ENCODE results near the gene NR4A3. TPM values are rescaled to one million over a fixed set of nuclear protein-coding genes. Genes with fewer than 3 reads are reported as not detected.
"Not testable (repeated sequence)": the region's sequence is repeated elsewhere in the genome, so short reads cannot be mapped to it uniquely, and the experiment has no call there.

NR4A3 gene
- total RNA-seq, 2 donors from 2014 or later, result 53.0 to 53.1 TPM

DNA sequence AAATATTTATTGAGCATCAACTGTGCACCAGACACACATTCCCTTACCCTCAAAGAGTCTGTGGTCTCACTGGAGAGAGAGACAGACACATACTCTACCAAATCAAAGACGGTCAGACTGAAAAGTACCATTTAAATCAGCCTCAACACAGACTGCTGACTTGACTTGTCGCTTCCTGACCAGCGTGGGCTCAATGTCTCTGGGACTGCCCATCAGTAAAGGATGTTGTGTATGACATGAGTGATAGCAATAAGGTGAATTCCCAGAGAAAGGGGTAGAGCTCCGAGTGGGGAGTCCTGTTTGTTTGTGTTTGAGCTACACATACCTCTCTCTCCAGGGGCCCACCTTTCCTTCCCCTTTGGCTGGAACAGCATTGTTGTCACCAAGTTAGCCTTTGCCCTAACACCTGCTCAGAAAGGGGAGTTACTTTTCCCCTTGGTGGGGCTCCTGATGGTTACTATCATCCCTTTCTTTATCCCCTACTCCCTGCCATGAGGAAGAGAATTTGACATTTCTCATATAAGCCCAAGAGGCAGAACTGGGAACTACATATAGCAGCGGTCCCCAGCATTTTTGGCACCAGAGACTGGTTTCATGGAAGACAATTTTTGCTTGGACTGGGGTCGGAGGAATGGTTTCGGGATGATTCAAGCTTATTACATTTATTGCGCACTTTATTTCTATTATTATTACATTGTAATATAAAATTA is 33.9 kb downstream of the NR4A3 start:
- no peak overlapping the region for H3K4me3 Mint-ChIP-seq
- no peak for DNase-seq
- peaks cover 20% of the 10 kb centered on the region for H3K4me1 Mint-ChIP-seq (ENCODE audit: low read depth)
- peak in 1 of 2 donors; percentile 50 for ATAC-seq (replicated peaks in 1 of 2)
- peaks cover 15 to 29% of the 10 kb centered on the region in 2 donors for H3K36me3 Mint-ChIP-seq (ENCODE audit: insufficient read depth in 2 of 2)
- no peak overlapping the region for H3K27ac Mint-ChIP-seq
- no peaks in the 10 kb centered on the region for H3K27me3 Mint-ChIP-seq (ENCODE audit: low read depth)
- peaks cover 0 to 2% of the 10 kb centered on the region in 2 donors for H3K9me3 Mint-ChIP-seq

- not testable (repeated sequence) for H3K27me3 Mint-ChIP-seq (ENCODE audit: low read depth); H3K4me3 Mint-ChIP-seq; ATAC-seq (replicated peaks in 1 of 2); H3K27ac Mint-ChIP-seq; H3K4me1 Mint-ChIP-seq (ENCODE audit: low read depth); H3K9me3 Mint-ChIP-seq; DNase-seq
- peaks cover 7 to 18% of the 10 kb centered on the region in 2 donors for H3K36me3 Mint-ChIP-seq (ENCODE audit: insufficient read depth in 2 of 2)
Measured at GRCh38 chr9:99857576-99857975, 35.9 kb downstream of the NR4A3 start.

DNA sequence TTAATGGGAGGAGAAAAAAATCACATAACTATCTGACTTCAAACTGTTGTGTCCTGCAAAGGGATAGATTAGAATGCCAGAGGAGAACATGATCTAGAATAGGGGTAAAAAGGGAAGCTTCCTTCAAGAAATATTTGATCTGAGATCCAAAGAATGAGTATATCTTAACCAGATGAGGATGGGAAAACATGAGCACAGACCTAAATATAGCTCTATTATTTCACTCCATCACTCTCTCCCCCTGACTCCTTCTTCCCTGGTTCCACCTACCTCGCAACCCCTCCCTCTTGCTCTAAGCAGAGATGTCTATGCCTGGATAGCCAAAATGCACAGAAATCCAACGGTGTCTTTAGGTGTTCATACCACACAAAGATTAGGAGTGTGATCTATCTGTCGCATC is 36.4 kb downstream of the NR4A3 start:
- H3K4me1 Mint-ChIP-seq (ENCODE audit: low read depth), result no peaks in the 10 kb centered on the region
- peaks cover 7 to 19% of the 10 kb centered on the region in 2 donors for H3K36me3 Mint-ChIP-seq (ENCODE audit: insufficient read depth in 2 of 2)
- H3K4me3 Mint-ChIP-seq, result no peak overlapping the region
- H3K27ac Mint-ChIP-seq, result no peak overlapping the region
- DNase-seq, result no peak
- H3K9me3 Mint-ChIP-seq, result no peaks in the 10 kb centered on the region
- ATAC-seq (replicated peaks in 1 of 2), result no peak
- no peaks in the 10 kb centered on the region for H3K27me3 Mint-ChIP-seq (ENCODE audit: low read depth)

- H3K27ac Mint-ChIP-seq, result no peak overlapping the region
- no peaks in the 10 kb centered on the region for H3K4me1 Mint-ChIP-seq (ENCODE audit: low read depth)
- no peak for DNase-seq
- H3K9me3 Mint-ChIP-seq, result no peaks in the 10 kb centered on the region
- no peaks in the 10 kb centered on the region for H3K27me3 Mint-ChIP-seq (ENCODE audit: low read depth)
- H3K4me3 Mint-ChIP-seq, result no peak overlapping the region
- no peak for ATAC-seq (replicated peaks in 1 of 2)
- H3K36me3 Mint-ChIP-seq (ENCODE audit: insufficient read depth in 2 of 2), result peaks cover 11 to 25% of the 10 kb centered on the region in 2 donors
Measured at GRCh38 chr9:99859243-99859980, 37.7 kb downstream of the NR4A3 start.

GRCh38 chr9:99860266-99860665 is 38.6 kb downstream of the NR4A3 start:
- Mint-ChIP-seq H3K4me3 (no peak overlapping the region), H3K27me3 (ENCODE audit: low read depth) (no peaks in the 10 kb centered on the region), H3K27ac (no peak overlapping the region), H3K36me3 (ENCODE audit: insufficient read depth in 2 of 2) (peaks cover 10 to 25% of the 10 kb centered on the region in 2 donors), H3K4me1 (ENCODE audit: low read depth) (no peaks in the 10 kb centered on the region), H3K9me3 (no peaks in the 10 kb centered on the region)
- ATAC-seq (replicated peaks in 1 of 2) (no peak), DNase-seq (no peak)

- Mint-ChIP-seq H3K27ac (no peak overlapping the region), H3K4me3 (no peak overlapping the region), H3K36me3 (ENCODE audit: insufficient read depth in 2 of 2) (peaks cover 7 to 17% of the 10 kb centered on the region in 2 donors), H3K27me3 (ENCODE audit: low read depth) (peaks cover 2% of the 10 kb centered on the region), H3K4me1 (ENCODE audit: low read depth) (peaks cover 16% of the 10 kb centered on the region), H3K9me3 (no peaks in the 10 kb centered on the region)
- DNase-seq (no peak), ATAC-seq (replicated peaks in 1 of 2) (no peak)
Measured at GRCh38 chr9:99863955-99864354, 42.3 kb downstream of the NR4A3 start.

DNA sequence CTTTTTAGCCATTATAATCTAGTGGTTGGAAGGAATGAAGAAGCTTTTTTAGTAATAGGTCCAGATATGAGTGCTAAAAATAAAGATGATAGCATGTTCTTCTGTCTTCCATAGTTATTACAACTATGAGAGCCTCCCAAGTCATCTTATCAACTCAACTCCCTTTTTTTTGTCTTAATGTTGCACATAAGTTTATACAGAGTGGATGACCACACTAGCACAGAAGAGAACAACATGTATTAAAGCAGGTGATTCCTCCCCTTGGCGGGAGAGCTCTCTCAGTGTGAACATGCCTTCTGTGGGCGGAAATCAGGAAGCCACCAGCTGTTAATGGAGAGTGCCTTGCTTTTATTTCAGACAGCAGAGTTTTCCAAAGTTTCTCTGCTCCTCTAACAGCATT is 44.7 kb downstream of the NR4A3 start:
- H3K27me3 Mint-ChIP-seq (ENCODE audit: low read depth), result peaks cover 18% of the 10 kb centered on the region
- peaks cover 4 to 9% of the 10 kb centered on the region in 2 donors for H3K36me3 Mint-ChIP-seq (ENCODE audit: insufficient read depth in 2 of 2)
- H3K4me1 Mint-ChIP-seq (ENCODE audit: low read depth), result peaks cover 30% of the 10 kb centered on the region
- no peak for DNase-seq
- no peak overlapping the region for H3K4me3 Mint-ChIP-seq
- H3K9me3 Mint-ChIP-seq, result no peaks in the 10 kb centered on the region
- ATAC-seq (replicated peaks in 1 of 2), result no peak
- H3K27ac Mint-ChIP-seq, result no peak overlapping the region

DNA sequence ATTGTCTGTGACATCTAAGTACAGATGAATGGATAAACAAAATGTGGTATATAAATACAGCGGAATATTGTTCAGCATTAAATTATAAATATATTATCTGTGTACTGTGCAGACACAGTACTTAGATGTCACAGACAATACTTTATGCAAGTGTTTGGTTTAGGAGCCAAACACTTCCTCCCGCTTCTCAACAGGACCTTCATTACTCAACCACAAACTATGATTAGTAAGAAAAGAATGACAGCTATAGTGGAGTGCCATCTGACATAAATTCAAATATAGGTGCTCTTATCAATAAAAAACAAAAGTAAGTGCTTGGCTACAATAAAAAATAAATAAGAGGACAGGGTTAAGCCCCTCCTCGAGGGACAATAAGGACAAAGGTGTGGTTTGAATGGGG is 45.9 kb downstream of the NR4A3 start:
- H3K9me3 Mint-ChIP-seq, result no peaks in the 10 kb centered on the region
- H3K27ac Mint-ChIP-seq, result no peak overlapping the region
- DNase-seq (no peak), ATAC-seq (replicated peaks in 1 of 2) (peak; percentile 29 to 30)
- H3K4me1 Mint-ChIP-seq (ENCODE audit: low read depth), result peaks cover 32% of the 10 kb centered on the region
- peaks cover 18% of the 10 kb centered on the region for H3K27me3 Mint-ChIP-seq (ENCODE audit: low read depth)
- peaks cover 4 to 9% of the 10 kb centered on the region in 2 donors for H3K36me3 Mint-ChIP-seq (ENCODE audit: insufficient read depth in 2 of 2)
- peak overlapping the region in 1 of 2 donors; percentile 63 for H3K4me3 Mint-ChIP-seq

DNA sequence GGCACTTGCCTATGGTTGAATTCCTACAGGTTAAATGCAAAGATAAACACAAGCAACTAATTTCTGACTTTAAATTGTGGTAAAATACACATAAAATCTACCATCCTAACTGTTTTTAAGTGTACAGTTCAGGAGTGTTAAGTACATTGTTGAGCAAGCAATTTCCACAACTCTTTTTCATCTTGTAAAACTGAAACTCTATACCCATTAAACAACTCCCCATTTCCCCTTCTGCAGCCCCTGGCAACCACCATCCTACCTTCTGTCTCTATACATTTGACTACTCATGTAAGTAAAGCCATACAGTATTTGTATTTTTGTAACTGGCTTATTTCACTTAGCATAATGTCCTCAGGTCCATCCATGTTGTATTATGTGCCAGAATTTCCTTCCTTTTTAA is 46.3 kb downstream of the NR4A3 start:
- Mint-ChIP-seq H3K4me1 (ENCODE audit: low read depth) (peaks cover 37% of the 10 kb centered on the region), H3K4me3 (no peak overlapping the region), H3K9me3 (no peaks in the 10 kb centered on the region), H3K36me3 (ENCODE audit: insufficient read depth in 2 of 2) (peaks cover 4 to 6% of the 10 kb centered on the region in 2 donors), H3K27ac (no peak overlapping the region), H3K27me3 (ENCODE audit: low read depth) (peaks cover 18% of the 10 kb centered on the region)
- peak; percentile 20 to 25 for DNase-seq
- peak; percentile 75 to 80 for ATAC-seq (replicated peaks in 1 of 2)

DNA sequence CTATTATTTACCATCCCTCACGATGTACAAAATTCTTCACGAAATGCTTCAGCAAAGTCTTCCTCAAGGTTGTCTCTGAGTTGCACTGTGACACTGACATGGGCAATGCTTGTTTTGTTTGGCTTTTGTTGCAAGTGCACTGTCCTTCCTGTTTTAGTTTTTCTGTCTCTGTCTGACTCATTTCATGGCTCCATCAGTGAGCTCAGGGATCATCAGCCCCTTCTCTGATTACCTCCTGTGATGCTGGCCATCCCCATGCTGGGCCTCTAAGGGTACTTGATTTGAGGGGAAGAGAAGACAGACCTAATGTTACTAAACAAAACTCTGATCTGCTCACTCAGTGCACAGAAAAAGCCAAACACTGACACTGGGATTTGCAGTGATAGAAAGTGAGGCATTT is 47.2 kb downstream of the NR4A3 start:
- peak overlapping the region in 1 of 2 donors; percentile 43 for H3K4me3 Mint-ChIP-seq
- H3K27ac Mint-ChIP-seq, result no peak overlapping the region
- ATAC-seq (replicated peaks in 1 of 2) (peak; percentile 23 to 44), DNase-seq (no peak)
- H3K9me3 Mint-ChIP-seq, result no peaks in the 10 kb centered on the region
- peaks cover 18% of the 10 kb centered on the region for H3K27me3 Mint-ChIP-seq (ENCODE audit: low read depth)
- H3K36me3 Mint-ChIP-seq (ENCODE audit: insufficient read depth in 2 of 2), result peaks cover 0 to 2% of the 10 kb centered on the region in 2 donors
- peaks cover 45% of the 10 kb centered on the region for H3K4me1 Mint-ChIP-seq (ENCODE audit: low read depth)

DNA sequence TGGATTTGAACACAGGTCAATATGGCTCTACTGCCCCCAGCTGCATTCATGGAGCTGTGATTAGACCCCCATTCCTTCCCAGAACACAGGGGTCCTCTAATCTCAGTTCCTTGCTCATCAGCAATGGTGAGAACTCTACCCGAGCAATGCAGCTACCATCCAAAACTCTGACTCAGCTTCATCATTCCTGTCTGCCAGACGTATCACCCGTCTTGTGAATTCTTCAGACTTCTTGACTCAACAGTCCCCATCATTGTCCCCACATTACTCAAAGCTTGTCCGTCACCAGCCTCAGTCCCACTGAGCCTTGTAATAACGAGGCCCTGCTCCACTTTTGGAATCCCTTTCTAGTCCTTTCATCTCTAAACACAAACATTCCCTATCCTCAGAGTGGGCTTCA is 48.4 kb downstream of the NR4A3 start:
- ATAC-seq (replicated peaks in 1 of 2) (no peak), DNase-seq (no peak)
- Mint-ChIP-seq H3K27ac (no peak overlapping the region), H3K27me3 (ENCODE audit: low read depth) (peaks cover 21% of the 10 kb centered on the region), H3K36me3 (ENCODE audit: insufficient read depth in 2 of 2) (no peaks in the 10 kb centered on the region), H3K4me1 (ENCODE audit: low read depth) (peaks cover 52% of the 10 kb centered on the region), H3K9me3 (no peaks in the 10 kb centered on the region), H3K4me3 (no peak overlapping the region)

DNA sequence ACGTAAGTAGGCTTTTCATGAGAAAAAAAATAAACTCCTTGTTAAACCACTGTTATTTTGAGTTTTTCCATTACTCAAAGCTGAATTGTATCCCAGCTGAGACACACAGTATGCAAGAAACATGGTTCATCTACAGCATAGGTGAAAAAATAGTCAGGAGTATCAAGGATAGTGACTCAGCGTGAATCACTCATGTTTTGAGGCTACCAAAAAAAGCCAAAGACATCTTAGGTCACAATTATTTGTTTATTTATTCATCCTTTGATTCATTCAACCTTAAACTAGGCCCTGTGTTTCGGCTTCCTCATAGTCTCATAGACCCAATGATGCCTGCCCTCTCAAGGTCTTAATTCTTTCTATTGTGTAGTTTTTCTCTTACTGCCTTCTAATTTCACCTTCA is 51.8 kb downstream of the NR4A3 start:
- H3K9me3 Mint-ChIP-seq, result peaks cover 0 to 2% of the 10 kb centered on the region in 2 donors
- ATAC-seq (replicated peaks in 1 of 2) (peak; percentile 73 to 74), DNase-seq (no peak)
- H3K4me1 Mint-ChIP-seq (ENCODE audit: low read depth), result peaks cover 40% of the 10 kb centered on the region
- H3K36me3 Mint-ChIP-seq (ENCODE audit: insufficient read depth in 2 of 2), result no peaks in the 10 kb centered on the region
- peak overlapping the region; percentile 28 to 52 for H3K4me3 Mint-ChIP-seq
- H3K27ac Mint-ChIP-seq, result peak overlapping the region; percentile 27
- H3K27me3 Mint-ChIP-seq (ENCODE audit: low read depth), result peaks cover 39% of the 10 kb centered on the region

DNA sequence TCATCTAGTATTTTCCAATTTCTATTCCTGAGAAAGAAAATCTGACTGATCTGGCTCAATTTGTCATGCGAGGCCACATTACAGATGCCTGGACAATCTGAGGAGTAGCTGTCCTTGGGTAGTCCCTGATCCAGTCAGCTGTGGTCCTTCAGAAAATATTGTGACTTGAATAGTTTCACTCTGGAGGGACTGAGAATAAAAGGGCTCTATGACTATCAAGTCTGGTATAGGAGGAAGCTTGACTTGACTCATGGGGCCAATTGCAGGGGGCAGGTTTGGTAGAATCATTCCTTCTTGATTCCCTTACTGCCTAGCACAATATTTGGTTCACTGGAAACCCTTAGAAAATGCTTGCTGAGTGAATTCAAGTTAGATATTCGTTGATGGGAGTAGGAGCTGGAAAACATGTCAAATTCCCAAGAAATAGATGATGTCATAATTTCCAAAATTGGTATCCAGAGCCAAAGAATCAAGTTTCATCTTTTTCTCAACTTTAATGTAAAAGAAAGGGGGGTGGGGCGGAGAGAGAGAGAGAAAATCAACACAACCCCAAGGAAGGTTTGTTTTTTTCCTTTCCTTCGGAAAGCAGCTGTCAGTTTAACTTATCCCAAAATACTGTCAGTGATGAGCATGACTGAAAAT is 52.4 kb downstream of the NR4A3 start:
- Mint-ChIP-seq H3K36me3 (ENCODE audit: insufficient read depth in 2 of 2) (no peaks in the 10 kb centered on the region), H3K27me3 (ENCODE audit: low read depth) (peaks cover 36% of the 10 kb centered on the region), H3K9me3 (peaks cover 0 to 2% of the 10 kb centered on the region in 2 donors), H3K4me1 (ENCODE audit: low read depth) (peaks cover 35% of the 10 kb centered on the region), H3K27ac (peak overlapping the region; percentile 27), H3K4me3 (peak overlapping the region; percentile 28 to 52)
- ATAC-seq (replicated peaks in 1 of 2), result peak; percentile 77 to 86
- peak; percentile 25 to 29 for DNase-seq

Data from activated T-cell treated with anti-CD3 and anti-CD28 coated beads, Interleukin-2, amount 50 U/mL, for 72 hours (primary cell).